ENCODE data around the gene SNAPC5.

SNAPC5 gene

GRCh38 chr15:66496951-66497501, 536 bp downstream of the SNAPC5 start:
- no peak for DNase-seq
- Histone ChIP-seq H3K4me2 (ENCODE audit: low read depth, low read length) (peak overlapping the region; percentile 93), H3F3A (ENCODE audit: insufficient read depth, low read length) (peaks cover 54% of the 10 kb centered on the region), H3K9me2 (replicated peaks; ENCODE audit: insufficient read depth, low read length) (no peaks in the 10 kb centered on the region), H3K27me3 (replicated peaks; ENCODE audit: insufficient read depth, low read length) (no peaks in the 10 kb centered on the region), H3K9ac (ENCODE audit: low read length) (peak overlapping the region; percentile 96), H3K4me3 (ENCODE audit: low read length) (peak overlapping the region; percentile 89), H3K79me2 (ENCODE audit: low read length) (peaks cover 60% of the 10 kb centered on the region), H3K9me3 (replicated peaks; ENCODE audit: insufficient read depth, low read length) (no peaks in the 10 kb centered on the region), H4K20me1 (ENCODE audit: insufficient read depth, low read length) (peaks cover 9% of the 10 kb centered on the region), H3K36me3 (replicated peaks; ENCODE audit: insufficient read depth, low read length) (peaks cover 17% of the 10 kb centered on the region; the same call in 1 of the 2 replicates), H3K27ac (ENCODE audit: low read length) (peak overlapping the region; percentile 87), H2AFZ (ENCODE audit: low read length) (peak overlapping the region; percentile 10), H3K4me1 (ENCODE audit: low read length) (peaks cover 14% of the 10 kb centered on the region)
- TF ChIP-seq EZH2 (optimal IDR thresholded peaks at IDR 0.05; ENCODE audit: low read depth, low read length): no peak
- TF ChIP-seq, protein P1, sequence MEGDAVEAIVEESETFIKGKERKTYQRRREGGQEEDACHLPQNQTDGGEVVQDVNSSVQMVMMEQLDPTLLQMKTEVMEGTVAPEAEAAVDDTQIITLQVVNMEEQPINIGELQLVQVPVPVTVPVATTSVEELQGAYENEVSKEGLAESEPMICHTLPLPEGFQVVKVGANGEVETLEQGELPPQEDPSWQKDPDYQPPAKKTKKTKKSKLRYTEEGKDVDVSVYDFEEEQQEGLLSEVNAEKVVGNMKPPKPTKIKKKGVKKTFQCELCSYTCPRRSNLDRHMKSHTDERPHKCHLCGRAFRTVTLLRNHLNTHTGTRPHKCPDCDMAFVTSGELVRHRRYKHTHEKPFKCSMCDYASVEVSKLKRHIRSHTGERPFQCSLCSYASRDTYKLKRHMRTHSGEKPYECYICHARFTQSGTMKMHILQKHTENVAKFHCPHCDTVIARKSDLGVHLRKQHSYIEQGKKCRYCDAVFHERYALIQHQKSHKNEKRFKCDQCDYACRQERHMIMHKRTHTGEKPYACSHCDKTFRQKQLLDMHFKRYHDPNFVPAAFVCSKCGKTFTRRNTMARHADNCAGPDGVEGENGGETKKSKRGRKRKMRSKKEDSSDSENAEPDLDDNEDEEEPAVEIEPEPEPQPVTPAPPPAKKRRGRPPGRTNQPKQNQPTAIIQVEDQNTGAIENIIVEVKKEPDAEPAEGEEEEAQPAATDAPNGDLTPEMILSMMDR (IDR thresholded peaks at IDR 0.05; ENCODE audit: low read length): no peak
- no peak for TF ChIP-seq EZH2phosphoT487 (IDR thresholded peaks at IDR 0.05; ENCODE audit: low read length)

DNA sequence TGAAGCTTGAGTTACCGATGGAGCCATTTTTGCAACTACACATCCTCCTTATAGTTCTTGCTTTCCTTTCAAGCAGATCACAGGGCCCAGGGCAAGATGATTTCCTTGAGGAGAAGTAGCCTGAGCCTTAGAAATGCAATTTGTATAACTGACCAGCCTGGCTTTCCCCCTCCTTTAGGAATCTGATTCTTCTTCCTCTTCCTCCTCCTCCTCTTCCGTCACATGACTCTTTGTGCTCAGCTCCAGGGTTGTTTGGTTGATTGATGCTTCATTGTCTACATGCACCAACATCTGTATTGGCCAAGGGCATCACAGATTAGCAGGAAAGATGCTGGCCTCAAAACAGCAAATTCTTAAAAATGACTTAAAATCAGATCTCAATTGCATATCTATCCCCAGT, 3.3 kb downstream of the SNAPC5 start:
- Histone ChIP-seq H3K4me2 (ENCODE audit: low read depth, low read length) (no peak overlapping the region), H4K20me1 (ENCODE audit: insufficient read depth, low read length) (peaks cover 7% of the 10 kb centered on the region), H2AFZ (ENCODE audit: low read length) (no peak overlapping the region), H3K9ac (ENCODE audit: low read length) (no peak overlapping the region), H3K36me3 (replicated peaks; ENCODE audit: insufficient read depth, low read length) (no peaks in the 10 kb centered on the region; the same call in 1 of the 2 replicates), H3K27me3 (replicated peaks; ENCODE audit: insufficient read depth, low read length) (no peaks in the 10 kb centered on the region), H3K27ac (ENCODE audit: low read length) (no peak overlapping the region), H3F3A (ENCODE audit: insufficient read depth, low read length) (peaks cover 26% of the 10 kb centered on the region), H3K9me2 (replicated peaks; ENCODE audit: insufficient read depth, low read length) (no peaks in the 10 kb centered on the region), H3K79me2 (ENCODE audit: low read length) (peaks cover 40% of the 10 kb centered on the region), H3K4me3 (ENCODE audit: low read length) (no peak overlapping the region), H3K9me3 (replicated peaks; ENCODE audit: insufficient read depth, low read length) (no peaks in the 10 kb centered on the region), H3K4me1 (ENCODE audit: low read length) (peaks cover 7% of the 10 kb centered on the region; the same call in 1 of the 2 replicates)
- TF ChIP-seq EZH2 (optimal IDR thresholded peaks at IDR 0.05; ENCODE audit: low read depth, low read length) (no peak), EZH2phosphoT487 (IDR thresholded peaks at IDR 0.05; ENCODE audit: low read length) (no peak)
- TF ChIP-seq, protein P1 (IDR thresholded peaks at IDR 0.05; ENCODE audit: low read length): no peak
- DNase-seq: no peak

GRCh38 chr15:66491846-66492245, 5.7 kb downstream of the SNAPC5 start:
- Histone ChIP-seq H2AFZ (ENCODE audit: low read length) (no peak overlapping the region), H3K27me3 (replicated peaks; ENCODE audit: insufficient read depth, low read length) (no peaks in the 10 kb centered on the region), H3K4me1 (ENCODE audit: low read length) (no peaks in the 10 kb centered on the region), H3F3A (ENCODE audit: insufficient read depth, low read length) (peaks cover 4% of the 10 kb centered on the region; the same call in 1 of the 2 replicates), H3K4me3 (ENCODE audit: low read length) (no peak overlapping the region), H4K20me1 (ENCODE audit: insufficient read depth, low read length) (no peaks in the 10 kb centered on the region; the same call in 1 of the 2 replicates), H3K4me2 (ENCODE audit: low read depth, low read length) (no peak overlapping the region), H3K36me3 (replicated peaks; ENCODE audit: insufficient read depth, low read length) (no peaks in the 10 kb centered on the region; the same call in 1 of the 2 replicates), H3K9ac (ENCODE audit: low read length) (no peak overlapping the region), H3K79me2 (ENCODE audit: low read length) (peaks cover 33% of the 10 kb centered on the region), H3K9me3 (replicated peaks; ENCODE audit: insufficient read depth, low read length) (no peaks in the 10 kb centered on the region), H3K9me2 (replicated peaks; ENCODE audit: insufficient read depth, low read length) (no peaks in the 10 kb centered on the region), H3K27ac (ENCODE audit: low read length) (no peak overlapping the region)
- DNase-seq: no peak
- no peak for TF ChIP-seq EZH2phosphoT487 (IDR thresholded peaks at IDR 0.05; ENCODE audit: low read length)
- no peak for TF ChIP-seq EZH2 (optimal IDR thresholded peaks at IDR 0.05; ENCODE audit: low read depth, low read length)
- TF ChIP-seq, protein P1 (IDR thresholded peaks at IDR 0.05; ENCODE audit: low read length): no peak

Data from MM.1S (cell line).